GM19438 (cell line): ENCODE results near the gene FLNC.
A peak's percentile ranks its signal among the peaks of the same experiment; 100 is the strongest.

Experiments used
- ATAC-seq: cut with Tn5 transposase; IDR thresholded peaks from one replicate; pipeline ENCODE4 v1.9.1; 2021; ENCODE audit warnings: low read depth; ENCODE audit not compliant: unreplicated experiment

Gene FLNC

DNA sequence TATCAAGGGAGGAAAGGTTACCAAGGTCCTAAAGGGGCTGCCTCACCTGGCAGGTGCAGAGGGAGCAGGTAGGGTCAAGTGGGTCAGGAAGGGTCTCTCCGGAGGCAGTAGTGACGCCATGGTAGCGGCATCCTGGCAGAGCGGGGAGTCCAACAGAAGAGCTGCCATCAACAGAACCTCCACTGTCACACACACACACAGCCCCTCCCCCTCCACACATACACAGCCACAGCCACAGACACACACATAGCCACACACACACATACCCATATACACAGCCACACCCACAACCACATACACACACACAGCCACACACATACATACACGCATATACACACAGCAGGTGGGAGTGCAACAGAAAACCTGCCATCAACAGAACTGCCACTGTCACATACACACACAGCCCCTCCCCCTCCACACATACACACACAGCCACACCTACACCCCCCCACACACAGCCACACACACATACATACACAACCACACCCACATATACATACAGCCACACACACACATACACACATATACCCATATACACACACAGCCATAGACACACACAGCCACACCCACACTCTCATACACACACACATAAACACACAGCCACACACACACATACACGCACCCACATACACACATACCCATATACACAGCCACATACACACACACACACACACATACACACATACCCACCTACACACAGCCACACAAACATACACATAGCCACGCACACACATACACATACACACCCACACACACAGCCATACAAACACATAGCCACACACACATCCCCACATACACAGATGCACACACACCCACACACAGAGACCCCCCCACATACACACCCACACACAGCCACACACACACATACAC lies 57.2 kb downstream of the FLNC start:
- ATAC-seq, result no peak

- ATAC-seq, result no peak
Observed at GRCh38 chr7:128888039-128888755, 58.0 kb downstream of the FLNC start.

DNA sequence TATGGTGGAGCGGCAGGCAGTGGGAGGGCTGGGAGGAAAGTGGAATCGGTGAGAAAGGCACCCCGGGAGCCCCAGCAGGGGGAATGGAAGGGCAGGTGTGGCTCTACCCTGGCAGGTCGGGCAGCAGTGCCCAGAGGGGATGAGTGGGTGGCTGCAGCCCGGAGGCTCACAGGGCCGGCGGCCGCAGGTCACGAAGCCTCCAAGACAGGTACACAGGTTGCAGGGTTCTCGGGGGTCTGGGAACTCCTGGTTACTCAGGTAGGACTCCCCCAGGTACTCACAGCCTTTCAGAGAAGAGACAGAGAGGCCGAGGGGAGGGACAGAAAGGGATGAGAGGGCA lies 58.5 kb downstream of the FLNC start:
- no peak for ATAC-seq

DNA sequence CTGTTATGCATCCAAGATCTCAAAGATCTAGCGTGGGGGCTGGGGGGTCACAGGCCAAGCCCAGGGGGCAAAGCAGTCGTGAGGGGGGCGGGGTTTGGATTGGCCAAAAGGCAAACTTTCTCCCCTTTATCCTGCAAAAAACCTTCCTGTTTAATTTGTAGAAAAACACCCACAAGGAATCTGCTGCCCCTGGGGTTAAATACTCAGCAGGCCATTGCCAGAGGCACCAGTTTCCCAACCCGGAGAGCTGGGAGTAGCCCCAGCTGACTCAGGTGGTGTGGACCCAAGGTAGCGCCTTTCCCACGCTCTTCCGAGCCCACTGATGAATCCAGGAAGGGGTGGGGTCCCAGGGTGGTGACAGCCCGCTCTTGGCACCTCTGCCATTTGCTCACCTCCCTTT lies 58.9 kb downstream of the FLNC start:
- no peak for ATAC-seq

- no peak for ATAC-seq
Observed at GRCh38 chr7:128890306-128891109, 60.3 kb downstream of the FLNC start.

DNA sequence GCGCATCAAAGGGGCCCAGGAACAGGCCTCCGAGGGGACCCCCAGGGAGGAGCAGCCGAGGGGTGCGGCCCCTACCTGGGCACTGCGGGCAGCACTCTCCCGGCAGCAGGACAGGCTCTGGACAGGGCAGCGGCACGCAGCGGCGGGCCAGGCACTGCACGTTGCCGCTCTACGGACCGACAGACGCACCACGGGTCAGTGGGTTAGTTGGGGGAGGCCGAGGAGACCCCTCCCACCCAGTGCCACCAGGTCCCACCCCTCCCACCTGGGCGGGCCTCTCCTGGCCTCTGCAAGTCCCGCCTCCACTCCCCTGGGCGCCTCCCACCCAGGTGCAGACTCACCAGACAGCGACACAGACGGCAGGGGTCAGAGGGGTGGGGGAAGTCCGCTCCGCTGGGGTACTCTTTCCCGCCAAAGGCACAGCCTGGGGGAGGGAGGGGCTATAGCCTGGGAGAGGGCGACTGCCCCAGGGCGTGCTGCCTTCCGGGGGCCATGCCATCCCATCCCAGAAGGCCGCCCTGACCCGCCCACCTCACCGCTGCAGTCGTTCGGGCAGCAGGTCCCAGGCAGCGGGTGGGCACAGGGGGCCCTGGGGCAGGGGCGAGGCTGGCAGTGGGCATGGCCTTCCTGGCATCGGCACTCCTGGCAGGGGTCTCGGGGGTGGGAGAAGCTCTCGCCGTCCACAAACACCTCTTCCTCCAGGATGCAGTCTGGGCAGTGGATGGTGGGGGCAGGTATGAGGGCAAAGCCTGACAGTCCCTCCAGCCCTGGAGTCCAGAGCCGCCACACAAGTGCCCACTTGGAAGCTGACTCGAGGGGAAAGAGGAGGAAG lies 61.1 kb downstream of the FLNC start:
- no peak for ATAC-seq

DNA sequence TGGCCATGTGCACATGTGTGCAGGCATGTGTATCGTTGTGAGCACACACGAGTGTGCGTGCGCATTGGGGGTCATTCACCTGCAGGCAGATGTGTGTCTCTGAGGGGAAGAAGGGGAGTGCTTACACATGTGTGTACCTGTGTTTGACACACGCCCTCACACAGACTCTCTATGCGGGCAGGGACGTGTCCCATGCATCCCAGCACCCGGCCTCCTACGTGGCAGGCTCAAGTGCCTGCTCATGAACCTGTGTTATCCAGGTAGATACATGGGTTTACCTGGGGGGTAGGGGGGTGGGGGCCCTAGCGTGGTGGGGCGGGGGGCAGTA lies 61.7 kb downstream of the FLNC start:
- no peak for ATAC-seq

DNA sequence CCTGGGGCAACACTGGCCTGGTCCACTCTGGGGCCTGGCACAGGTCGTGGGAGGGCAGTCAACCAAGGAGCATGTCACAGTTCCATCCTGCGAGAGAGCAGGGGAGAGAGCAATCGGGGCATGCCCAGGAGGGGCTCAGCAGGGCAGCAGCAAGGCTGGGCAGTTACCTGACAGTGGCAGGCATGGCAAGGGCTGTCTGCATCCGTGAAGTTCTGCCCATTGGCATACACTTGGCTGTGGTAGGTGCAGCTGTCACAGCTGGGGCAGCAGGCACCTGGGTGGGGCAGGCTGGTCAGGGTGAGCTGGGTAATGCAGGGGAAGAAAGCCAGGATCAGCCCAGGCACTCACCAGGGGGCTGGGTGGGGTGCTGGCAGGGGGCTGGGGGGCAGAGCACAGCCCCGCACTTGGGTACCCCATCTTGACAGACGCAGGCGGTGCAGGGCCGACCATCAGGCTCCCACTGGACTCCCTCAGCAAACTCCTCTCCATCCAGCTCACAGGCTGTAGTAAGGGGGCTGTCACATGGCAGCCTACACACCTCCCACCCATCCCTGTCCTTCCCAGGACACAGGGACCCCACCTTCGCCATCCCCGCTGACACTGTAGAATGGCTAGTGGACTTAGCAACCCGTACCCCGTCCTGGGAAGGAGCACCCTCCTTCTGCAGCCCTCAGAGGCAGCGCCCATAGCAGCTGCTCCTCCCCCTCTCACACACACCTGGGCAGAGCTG lies 62.5 kb downstream of the FLNC start:
- ATAC-seq, result no peak

DNA sequence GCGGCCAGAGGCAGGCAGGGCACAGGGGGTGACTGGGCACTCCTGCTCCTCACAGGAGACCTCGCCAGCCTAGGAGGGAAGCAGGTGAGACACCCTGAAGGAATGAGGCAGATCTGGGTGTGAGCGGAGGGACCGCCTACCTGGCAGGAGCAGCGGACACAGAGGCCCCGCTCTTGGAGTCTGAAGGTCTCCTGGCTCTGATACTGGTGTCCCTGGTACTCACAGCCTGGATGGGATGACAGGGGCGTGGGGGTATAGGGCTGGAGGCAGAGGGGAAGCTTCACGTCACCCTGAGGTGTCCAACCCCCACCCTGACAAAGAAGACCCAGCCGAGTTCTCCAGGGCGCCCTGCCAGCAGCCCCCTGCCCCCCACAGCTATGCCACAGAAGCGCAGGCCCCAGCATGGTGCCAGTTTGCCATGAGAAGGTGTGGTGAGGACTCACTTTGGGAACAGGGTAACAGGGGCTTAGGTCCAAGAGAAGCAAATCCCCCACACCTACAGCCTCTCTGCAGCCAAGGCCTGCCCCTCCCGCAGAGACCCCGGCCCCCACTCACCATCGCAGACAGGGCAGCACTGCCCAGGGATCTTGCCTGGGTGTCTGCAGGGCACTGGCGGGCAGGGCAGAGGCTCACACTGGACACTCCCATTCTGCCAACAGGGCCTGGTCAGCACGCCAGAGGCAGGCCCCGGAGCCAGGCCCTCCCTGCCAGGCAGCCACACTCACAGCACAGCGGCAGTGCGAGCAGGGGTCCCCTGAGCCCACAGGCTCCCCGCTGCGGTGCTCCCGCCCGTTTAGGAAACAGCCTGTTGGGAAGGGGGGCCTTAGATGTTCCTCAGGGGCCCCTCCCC lies 63.3 kb downstream of the FLNC start:
- no peak for ATAC-seq

GRCh38 chr7:128894101-128894440 lies 63.9 kb downstream of the FLNC start:
- no peak for ATAC-seq

- no peak for ATAC-seq
Observed at GRCh38 chr7:128895320-128895719, 65.1 kb downstream of the FLNC start.

GRCh38 chr7:128899392-128899791 lies 69.2 kb downstream of the FLNC start:
- ATAC-seq, result no peak

DNA sequence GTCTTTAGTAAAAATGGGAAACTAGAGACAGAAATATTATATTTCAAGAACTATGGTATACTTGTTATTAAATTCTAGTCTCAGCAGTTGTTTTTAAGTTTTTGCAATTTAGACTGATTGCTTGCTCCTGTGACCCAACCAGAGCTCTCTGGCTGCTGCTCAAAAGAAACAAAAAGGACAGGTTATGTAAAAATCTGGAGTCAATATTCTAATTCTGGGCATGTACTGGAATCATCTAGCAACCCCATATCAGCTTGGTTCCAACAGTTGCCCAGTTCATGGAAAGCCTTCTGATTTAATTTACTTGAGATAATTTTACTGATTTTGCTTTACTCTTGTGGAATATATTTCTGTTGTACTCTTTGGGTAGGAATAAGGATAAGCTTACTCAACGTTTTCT lies 70.0 kb downstream of the FLNC start:
- no peak for ATAC-seq

GRCh38 chr7:128902761-128903585 lies 72.8 kb downstream of the FLNC start:
- ATAC-seq, result no peak

GRCh38 chr7:128903621-128904361 lies 73.6 kb downstream of the FLNC start:
- ATAC-seq, result no peak

DNA sequence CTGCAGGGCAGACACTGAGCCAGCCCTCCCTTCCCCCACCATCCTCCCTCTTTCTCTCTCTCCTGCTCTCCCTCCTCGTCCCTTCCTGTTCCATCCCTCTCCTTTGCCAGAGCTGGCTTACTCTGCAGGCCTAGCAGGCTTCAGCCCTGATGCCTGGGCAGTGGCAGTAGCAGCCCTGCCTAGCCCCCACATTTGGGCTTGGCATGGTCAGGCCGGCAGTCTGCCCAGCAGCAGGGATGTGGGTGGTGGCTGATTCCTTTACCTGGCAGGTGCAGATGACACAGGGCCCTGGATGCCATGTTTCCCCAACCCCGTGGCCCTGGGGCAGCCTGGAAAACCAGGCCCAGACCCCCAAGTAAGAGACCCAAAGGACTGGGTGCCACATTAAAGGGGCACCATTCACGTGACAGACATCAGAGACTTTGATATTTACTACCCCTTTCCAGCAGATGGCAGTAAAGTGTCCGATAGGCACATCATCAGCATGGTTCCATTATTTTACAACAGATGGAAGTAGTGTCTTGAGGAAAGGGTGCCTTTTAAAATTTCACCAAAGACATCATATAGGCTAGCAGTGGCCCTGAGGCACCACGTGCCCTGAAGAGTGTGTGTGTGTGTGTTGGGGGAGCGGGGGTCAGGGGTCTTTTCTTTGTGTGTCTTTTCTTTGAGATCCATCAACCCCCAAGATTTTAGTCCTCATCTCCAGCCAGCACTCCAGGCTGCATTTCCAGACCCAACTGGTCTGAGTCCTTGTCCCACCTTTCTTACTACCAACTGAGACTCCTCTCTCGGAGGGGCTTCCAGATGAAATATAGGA lies 74.4 kb downstream of the FLNC start:
- ATAC-seq, result peak; percentile 60
